ENCODE data around the gene MYLK4. TPM values are rescaled to one million over a fixed set of nuclear protein-coding genes. Genes with fewer than 3 reads are reported as not detected.

Gene MYLK4
- total and polyA plus RNA-seq, 4 donors = 0.27 to 1.6 (median 1.0) TPM

DNA sequence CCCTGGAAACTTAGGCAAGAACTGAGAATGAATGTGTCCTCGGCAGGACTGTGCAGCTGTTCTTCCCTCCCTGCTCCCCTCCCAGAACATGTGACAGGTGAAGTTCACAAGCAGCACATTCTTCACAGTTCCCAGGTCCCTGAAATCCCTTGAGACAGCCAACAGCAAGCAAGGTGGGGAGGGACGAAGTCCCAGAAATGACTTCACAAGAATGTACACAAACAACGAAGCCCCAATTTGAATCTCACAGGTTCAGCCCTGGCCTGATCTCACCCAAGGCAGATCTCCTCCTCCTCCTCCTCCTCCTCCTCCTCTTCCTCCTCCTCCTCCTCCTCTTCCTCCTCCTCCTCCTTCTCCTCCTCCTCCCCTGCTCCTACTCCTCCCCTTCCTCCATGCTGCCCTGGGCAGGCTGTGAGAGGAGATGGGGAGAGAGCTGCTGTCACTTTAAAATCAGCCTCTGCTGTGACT is 46.9 kb upstream of the MYLK4 start:
- WGBS, 2 donors = 10 to 20% methylated on average over 3 of the region's 3 CpGs
- DNase-seq (peak in 1 of 3 donors; percentile 19), ATAC-seq (ENCODE audit: insufficient read depth, low FRiP score) (peak; percentile 36)
- Histone ChIP-seq H3K27ac (ENCODE audit: low read depth in 1 of 2, low read length in 1 of 2) (peak overlapping the region in 1 of 2 donors; percentile 66), H3K9ac (ENCODE audit: insufficient read depth in 1 of 2, low read length in 2 of 2) (no peak overlapping the region), H3K27me3 (ENCODE audit: control insufficient read depth in 3 of 3, insufficient read depth in 3 of 3, low read length in 2 of 3) (no peaks in the 10 kb centered on the region), H3K36me3 (ENCODE audit: control insufficient read depth in 4 of 4, insufficient read depth in 4 of 4, low read length in 4 of 4) (peaks cover 0 to 2% (median under 1%) of the 10 kb centered on the region in 4 donors), H3K4me3 (no peak overlapping the region), H3K9me3 (ENCODE audit: control insufficient read depth in 4 of 4, insufficient read depth in 3 of 4, low read length in 3 of 4) (no peaks in the 10 kb centered on the region), H3K4me1 (ENCODE audit: control insufficient read depth in 5 of 5, insufficient read depth in 5 of 5, low read length in 5 of 5) (peaks cover 0 to 24% (median 0%) of the 10 kb centered on the region in 5 donors)
- TF ChIP-seq, protein P1, sequence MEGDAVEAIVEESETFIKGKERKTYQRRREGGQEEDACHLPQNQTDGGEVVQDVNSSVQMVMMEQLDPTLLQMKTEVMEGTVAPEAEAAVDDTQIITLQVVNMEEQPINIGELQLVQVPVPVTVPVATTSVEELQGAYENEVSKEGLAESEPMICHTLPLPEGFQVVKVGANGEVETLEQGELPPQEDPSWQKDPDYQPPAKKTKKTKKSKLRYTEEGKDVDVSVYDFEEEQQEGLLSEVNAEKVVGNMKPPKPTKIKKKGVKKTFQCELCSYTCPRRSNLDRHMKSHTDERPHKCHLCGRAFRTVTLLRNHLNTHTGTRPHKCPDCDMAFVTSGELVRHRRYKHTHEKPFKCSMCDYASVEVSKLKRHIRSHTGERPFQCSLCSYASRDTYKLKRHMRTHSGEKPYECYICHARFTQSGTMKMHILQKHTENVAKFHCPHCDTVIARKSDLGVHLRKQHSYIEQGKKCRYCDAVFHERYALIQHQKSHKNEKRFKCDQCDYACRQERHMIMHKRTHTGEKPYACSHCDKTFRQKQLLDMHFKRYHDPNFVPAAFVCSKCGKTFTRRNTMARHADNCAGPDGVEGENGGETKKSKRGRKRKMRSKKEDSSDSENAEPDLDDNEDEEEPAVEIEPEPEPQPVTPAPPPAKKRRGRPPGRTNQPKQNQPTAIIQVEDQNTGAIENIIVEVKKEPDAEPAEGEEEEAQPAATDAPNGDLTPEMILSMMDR (IDR thresholded peaks at IDR 0.05; ENCODE audit: control extremely low read depth, extremely low read depth) = no peak

DNA sequence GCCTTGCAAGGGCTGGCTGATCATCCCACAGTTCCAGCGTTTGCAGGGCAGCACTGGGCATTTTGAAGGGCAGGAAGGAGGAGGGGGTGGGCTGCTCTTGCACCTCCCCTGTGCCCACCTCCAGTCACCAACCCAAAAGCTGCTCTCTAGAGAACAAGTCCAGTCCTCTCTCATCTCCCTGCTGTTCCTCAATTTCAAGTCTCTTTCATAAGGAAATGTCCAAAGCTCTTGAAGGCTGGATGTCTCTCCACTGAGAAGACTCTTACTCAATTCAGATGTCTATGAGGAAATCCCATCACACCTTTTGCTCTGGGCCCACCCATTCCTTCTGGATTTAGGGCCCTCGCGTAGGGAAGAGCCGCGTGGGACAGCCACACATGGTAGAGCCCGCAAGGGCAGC is 46.1 kb upstream of the MYLK4 start:
- DNase-seq (no peak), ATAC-seq (ENCODE audit: insufficient read depth, low FRiP score) (peak; percentile 6)
- Histone ChIP-seq H3K4me1 (ENCODE audit: control insufficient read depth in 5 of 5, insufficient read depth in 5 of 5, low read length in 5 of 5) (peaks cover 0 to 27% (median 0%) of the 10 kb centered on the region in 5 donors), H3K4me3 (no peak overlapping the region), H3K27ac (ENCODE audit: low read depth in 1 of 2, low read length in 1 of 2) (peak overlapping the region in 1 of 2 donors; percentile 66), H3K9me3 (ENCODE audit: control insufficient read depth in 4 of 4, insufficient read depth in 3 of 4, low read length in 3 of 4) (no peaks in the 10 kb centered on the region), H3K27me3 (ENCODE audit: control insufficient read depth in 3 of 3, insufficient read depth in 3 of 3, low read length in 2 of 3) (no peaks in the 10 kb centered on the region), H3K9ac (ENCODE audit: insufficient read depth in 1 of 2, low read length in 2 of 2) (no peak overlapping the region), H3K36me3 (ENCODE audit: control insufficient read depth in 4 of 4, insufficient read depth in 4 of 4, low read length in 4 of 4) (peaks cover 0 to 2% (median under 1%) of the 10 kb centered on the region in 4 donors)
- TF ChIP-seq, protein P1 (IDR thresholded peaks at IDR 0.05; ENCODE audit: control extremely low read depth, extremely low read depth) = no peak
- WGBS, 2 donors = 50 to 60% methylated on average over 6 of the region's 6 CpGs

DNA sequence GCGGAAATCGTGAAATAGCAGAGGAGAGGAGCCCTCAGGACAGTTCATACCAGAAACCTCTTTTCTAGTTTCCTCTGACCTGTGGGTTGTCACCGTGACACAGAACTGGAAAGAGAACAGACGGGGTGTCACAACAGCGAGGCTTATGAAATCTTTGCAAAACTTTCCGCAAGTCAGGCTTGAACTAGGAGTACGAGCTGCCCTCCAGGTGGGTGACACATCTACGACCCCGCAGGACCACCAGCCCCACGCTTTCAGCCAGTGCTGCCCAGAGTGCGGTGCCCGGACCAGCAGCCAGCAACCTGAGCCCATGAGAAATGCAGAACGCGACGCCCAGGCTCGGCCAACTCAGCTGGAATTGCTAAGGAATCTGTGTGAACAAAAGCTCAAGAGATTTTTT is 45.2 kb upstream of the MYLK4 start:
- Histone ChIP-seq H3K36me3 (ENCODE audit: control insufficient read depth in 4 of 4, insufficient read depth in 4 of 4, low read length in 4 of 4) (peaks cover 0 to 2% (median under 1%) of the 10 kb centered on the region in 4 donors), H3K27me3 (ENCODE audit: control insufficient read depth in 3 of 3, insufficient read depth in 3 of 3, low read length in 2 of 3) (no peaks in the 10 kb centered on the region), H3K9ac (ENCODE audit: insufficient read depth in 1 of 2, low read length in 2 of 2) (no peak overlapping the region), H3K9me3 (ENCODE audit: control insufficient read depth in 4 of 4, insufficient read depth in 3 of 4, low read length in 3 of 4) (no peaks in the 10 kb centered on the region), H3K4me1 (ENCODE audit: control insufficient read depth in 5 of 5, insufficient read depth in 5 of 5, low read length in 5 of 5) (peaks cover 0 to 24% (median 0%) of the 10 kb centered on the region in 5 donors), H3K27ac (ENCODE audit: low read depth in 1 of 2, low read length in 1 of 2) (peak overlapping the region in 1 of 2 donors; percentile 74), H3K4me3 (no peak overlapping the region)
- no peak for ATAC-seq (ENCODE audit: insufficient read depth, low FRiP score)
- 42 to 77% methylated on average over 16 of the region's 16 CpGs for WGBS, 2 donors
- TF ChIP-seq, protein P1 (IDR thresholded peaks at IDR 0.05; ENCODE audit: control extremely low read depth, extremely low read depth) = no peak
- DNase-seq = no peak

- Histone ChIP-seq H3K9ac (ENCODE audit: insufficient read depth in 1 of 2, low read length in 2 of 2) (no peak overlapping the region), H3K9me3 (ENCODE audit: control insufficient read depth in 4 of 4, insufficient read depth in 3 of 4, low read length in 3 of 4) (no peaks in the 10 kb centered on the region), H3K27me3 (ENCODE audit: control insufficient read depth in 3 of 3, insufficient read depth in 3 of 3, low read length in 2 of 3) (no peaks in the 10 kb centered on the region), H3K36me3 (ENCODE audit: control insufficient read depth in 4 of 4, insufficient read depth in 4 of 4, low read length in 4 of 4) (peaks cover 0 to 2% (median under 1%) of the 10 kb centered on the region in 4 donors), H3K4me1 (ENCODE audit: control insufficient read depth in 5 of 5, insufficient read depth in 5 of 5, low read length in 5 of 5) (peaks cover 0 to 18% (median 0%) of the 10 kb centered on the region in 5 donors), H3K27ac (ENCODE audit: low read depth in 1 of 2, low read length in 1 of 2) (no peak overlapping the region), H3K4me3 (no peak overlapping the region)
- DNase-seq (no peak), ATAC-seq (ENCODE audit: insufficient read depth, low FRiP score) (no peak)
- 47 to 72% methylated on average over 2 of the region's 2 CpGs for WGBS, 2 donors
- TF ChIP-seq, protein P1 (IDR thresholded peaks at IDR 0.05; ENCODE audit: control extremely low read depth, extremely low read depth) = no peak
Observed at GRCh38 chr6:2795162-2795561, 44.4 kb upstream of the MYLK4 start.

All from lung (tissue), 12 donors.